ENCODE measurements around the gene MEIOB. TPM values are rescaled to one million over a fixed set of nuclear protein-coding genes. Genes with fewer than 3 reads are reported as not detected.

The MEIOB gene
- total RNA-seq, 1 experiment from 2014 or later, result 1.3 TPM

- Histone ChIP-seq H4K5ac (ENCODE audit: insufficient read length, low read depth, low read length) (no peak overlapping the region), H3K79me2 (ENCODE audit: insufficient read depth, low read length) (no peaks in the 10 kb centered on the region), H4K20me1 (ENCODE audit: control insufficient read depth, insufficient read depth, insufficient read length) (no peaks in the 10 kb centered on the region), H2BK5ac (ENCODE audit: insufficient read length, low read length) (no peak overlapping the region), H3K18ac (ENCODE audit: insufficient read length, low read depth, low read length) (no peak overlapping the region), H3K23ac (ENCODE audit: insufficient read length, low read depth, low read length) (no peak overlapping the region), H3K79me1 (ENCODE audit: insufficient read depth, low read depth, low read length, poor library complexity, severe bottlenecking) (no peaks in the 10 kb centered on the region), H3K23me2 (ENCODE audit: insufficient read length, low read depth, low read length, poor library complexity, severe bottlenecking) (no peaks in the 10 kb centered on the region), H2BK15ac (ENCODE audit: low read depth, low read length) (no peak overlapping the region), H4K8ac (replicated peaks; ENCODE audit: insufficient read length, low read depth, low read length) (no peak overlapping the region), H4K91ac (ENCODE audit: insufficient read length, low read depth, low read length) (no peak overlapping the region), H2BK12ac (ENCODE audit: insufficient read length, low read depth, low read length) (no peak overlapping the region), H2AK5ac (ENCODE audit: insufficient read length, low read length) (no peak overlapping the region), H3K4me2 (ENCODE audit: insufficient read depth, insufficient read length, low read length) (no peak overlapping the region), H3K4me1 (ENCODE audit: insufficient read depth, low read length) (no peaks in the 10 kb centered on the region), H3K56ac (ENCODE audit: insufficient read length, low read depth, low read length) (no peak overlapping the region), H3K9me3 (ENCODE audit: control insufficient read depth, low read depth, low read length) (no peaks in the 10 kb centered on the region), H3K27ac (ENCODE audit: insufficient read length, low read depth, low read length) (no peak overlapping the region), H3K27me3 (ENCODE audit: insufficient read depth, low read length) (no peaks in the 10 kb centered on the region), H3T11ph (ENCODE audit: low read length) (no peak overlapping the region), H2BK120ac (ENCODE audit: low read depth, low read length, poor library complexity, severe bottlenecking) (no peak overlapping the region), H3K14ac (ENCODE audit: insufficient read depth, low read length) (no peak overlapping the region), H2AFZ (ENCODE audit: low read length) (no peak overlapping the region), H2BK20ac (ENCODE audit: low read depth, low read length, poor library complexity, severe bottlenecking) (no peak overlapping the region), H3K4ac (ENCODE audit: low read depth, low read length) (no peak overlapping the region), H3K9ac (ENCODE audit: extremely low read depth, insufficient read length, low read length) (no peak overlapping the region)
- H3K4me3 Mint-ChIP-seq, result no peak overlapping the region
- DNase-seq, result no peak
- H3K36me3 Mint-ChIP-seq (ENCODE audit: insufficient read depth in 1 of 3, low read depth in 3 of 3), result no peaks in the 10 kb centered on the region
- H3K27ac Mint-ChIP-seq, result no peak overlapping the region
- peaks cover 25% of the 10 kb centered on the region for H3K27me3 Mint-ChIP-seq (ENCODE audit: low read depth)
- peaks cover 0 to 4% of the 10 kb centered on the region in 2 experiments; a peak in 1 of 4 replicates for H3K4me1 Mint-ChIP-seq
- WGBS (ENCODE audit: extremely low coverage, insufficient read length, low lambda C conversion rate), result no CpG with 5 or more reads among the region's 5 CpGs
- TF ChIP-seq CTCF (conservative IDR thresholded peaks at IDR 0.05), result no peak
- no peaks in the 10 kb centered on the region for H3K9me3 Mint-ChIP-seq
Observed at GRCh38 chr16:1884889-1885288, 12.9 kb upstream of the MEIOB start.

Data from H9 (cell line).